ENCODE data around the gene MCF2L.

MCF2L gene

DNA sequence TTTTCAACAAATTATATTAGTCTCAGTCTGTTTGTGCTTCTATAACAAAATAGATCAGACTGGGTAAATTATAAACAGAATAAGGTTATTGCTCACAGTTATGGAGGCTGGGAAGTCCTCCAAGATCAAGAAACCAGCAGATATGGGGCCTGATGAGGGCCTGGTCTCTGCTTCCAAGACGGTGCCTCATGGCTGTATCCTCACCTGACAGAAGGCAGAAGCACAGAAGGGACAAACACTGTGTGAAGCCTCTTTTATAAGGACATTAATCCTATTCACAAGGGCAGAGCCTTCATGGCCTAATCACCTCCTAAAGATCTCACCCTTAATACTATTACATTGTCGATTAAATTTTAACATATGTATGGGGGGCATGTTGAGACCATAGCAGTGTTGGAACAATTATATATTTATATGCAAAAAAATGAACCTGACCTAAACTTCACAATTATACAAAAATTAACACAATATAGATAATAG, 166.3 kb downstream of the MCF2L start:
- DNase-seq: no peak

DNA sequence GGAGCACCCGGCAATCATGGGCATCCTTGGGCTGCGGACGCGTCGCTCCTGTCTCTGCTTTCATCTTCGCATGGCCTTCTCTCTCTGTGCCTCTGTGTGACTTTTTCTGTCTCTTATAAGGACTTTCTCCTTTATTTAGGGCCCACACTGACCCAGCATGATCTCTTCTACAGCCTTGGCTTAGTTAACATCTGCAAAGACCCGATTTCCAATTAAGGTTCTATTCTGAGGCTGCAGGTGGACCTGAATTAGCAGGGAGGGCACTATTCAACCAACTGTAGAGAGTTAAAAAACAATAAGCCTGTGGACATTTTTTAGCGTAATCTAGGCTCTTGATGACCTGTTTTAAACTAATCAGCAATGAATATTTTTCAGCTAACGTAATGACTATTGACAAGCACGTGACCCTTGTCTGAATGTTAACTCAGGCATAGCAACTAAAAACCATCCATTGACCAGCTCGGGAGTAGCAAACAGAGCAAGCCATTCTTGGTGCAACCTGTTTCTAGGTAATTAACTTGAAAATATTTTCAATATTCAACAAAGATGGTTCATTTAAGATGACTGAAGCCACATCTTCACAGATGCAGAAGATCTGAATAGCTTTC, 168.8 kb downstream of the MCF2L start:
- DNase-seq: no peak

DNA sequence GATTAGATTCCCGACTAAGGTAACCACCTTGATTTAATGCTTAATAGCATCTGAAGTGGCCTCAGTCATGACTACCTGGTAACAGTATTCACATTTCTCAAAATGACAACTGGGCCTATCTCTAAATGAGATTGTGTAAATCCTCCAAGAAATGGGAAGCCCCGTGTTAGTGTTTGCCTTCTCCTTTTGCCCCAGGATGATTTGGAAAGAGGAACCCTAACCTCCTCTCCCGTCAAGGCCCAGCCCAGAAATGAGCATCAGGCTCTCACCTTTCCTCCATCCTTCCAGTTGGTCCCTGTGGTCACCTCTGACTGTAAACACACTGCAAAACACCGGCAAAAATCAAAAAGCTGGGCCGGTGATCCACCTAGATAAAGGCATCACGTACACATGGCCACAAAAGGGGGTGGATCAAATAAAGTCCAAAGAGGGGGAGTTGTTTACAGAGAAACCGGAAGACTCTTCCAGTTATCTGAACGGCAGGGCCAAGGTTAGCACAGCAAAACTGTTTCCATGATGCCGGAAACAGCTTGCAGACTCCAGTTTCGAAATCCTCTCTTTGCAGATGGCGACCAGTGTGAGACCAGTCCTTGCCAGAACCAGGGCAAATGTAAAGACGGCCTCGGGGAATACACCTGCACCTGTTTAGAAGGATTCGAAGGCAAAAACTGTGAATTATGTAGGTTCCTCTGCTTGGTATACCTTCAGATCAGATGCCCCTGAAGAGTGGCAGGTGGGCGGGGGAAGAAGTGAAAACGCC, 170.0 kb downstream of the MCF2L start:
- DNase-seq: no peak

DNA sequence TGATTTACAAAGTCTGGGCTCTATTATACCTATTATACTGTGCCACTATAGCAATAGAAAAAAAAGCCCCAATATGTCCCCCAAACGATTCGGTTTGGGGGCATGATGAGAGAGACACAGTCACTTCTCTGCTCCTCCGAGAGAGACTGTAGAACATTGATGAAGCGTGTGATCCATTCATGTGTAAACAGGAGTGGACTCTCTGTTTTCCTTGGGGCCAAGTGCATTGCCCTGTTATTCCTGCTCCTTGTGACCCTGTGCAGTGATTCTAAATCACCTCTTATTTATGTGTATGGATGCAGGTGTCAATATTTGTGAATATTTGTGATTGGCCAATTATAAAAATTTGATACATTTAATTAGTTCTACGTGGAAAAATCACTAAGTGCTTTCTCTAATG, 170.6 kb downstream of the MCF2L start:
- no peak for DNase-seq

DNA sequence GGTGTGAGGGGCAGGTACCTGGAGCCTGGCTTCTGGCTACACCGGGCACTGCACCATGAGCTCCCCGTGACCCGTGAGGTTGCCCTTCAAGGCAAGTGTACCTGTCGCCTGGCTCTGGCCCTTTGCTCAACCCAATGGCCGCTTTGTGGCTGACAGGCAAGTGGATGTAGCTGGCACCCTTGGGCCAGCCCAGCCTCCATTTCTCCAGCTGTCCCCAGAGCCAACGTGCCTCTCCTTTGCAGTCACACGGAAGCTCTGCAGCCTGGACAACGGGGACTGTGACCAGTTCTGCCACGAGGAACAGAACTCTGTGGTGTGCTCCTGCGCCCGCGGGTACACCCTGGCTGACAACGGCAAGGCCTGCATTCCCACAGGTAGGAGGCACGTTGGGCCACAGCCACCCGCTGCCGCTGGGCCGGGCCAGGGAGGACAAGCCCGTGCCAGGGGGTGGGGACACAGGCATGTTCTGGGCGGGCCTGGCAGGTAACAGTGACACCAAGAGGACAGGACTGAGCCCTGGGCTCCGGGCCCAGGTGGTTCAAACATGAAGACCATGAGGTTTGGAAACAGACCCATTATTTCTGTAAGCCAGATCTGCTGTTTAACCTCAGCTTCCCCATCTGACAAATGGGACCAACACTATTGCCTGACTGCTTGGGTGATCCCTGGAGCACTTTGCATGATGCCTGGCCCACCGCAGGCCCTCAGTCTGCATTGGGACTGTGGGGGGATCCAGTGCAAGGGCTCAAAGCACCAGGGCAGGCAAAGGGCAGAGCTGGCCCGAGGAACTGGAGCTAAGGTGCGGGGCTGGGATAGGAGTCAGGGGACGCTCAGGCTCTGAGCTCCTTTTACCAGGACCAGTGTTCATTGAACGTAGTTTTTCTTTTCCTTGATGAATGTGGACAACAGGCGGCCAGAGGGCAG, 171.9 kb downstream of the MCF2L start:
- peak; percentile 47 for DNase-seq

DNA sequence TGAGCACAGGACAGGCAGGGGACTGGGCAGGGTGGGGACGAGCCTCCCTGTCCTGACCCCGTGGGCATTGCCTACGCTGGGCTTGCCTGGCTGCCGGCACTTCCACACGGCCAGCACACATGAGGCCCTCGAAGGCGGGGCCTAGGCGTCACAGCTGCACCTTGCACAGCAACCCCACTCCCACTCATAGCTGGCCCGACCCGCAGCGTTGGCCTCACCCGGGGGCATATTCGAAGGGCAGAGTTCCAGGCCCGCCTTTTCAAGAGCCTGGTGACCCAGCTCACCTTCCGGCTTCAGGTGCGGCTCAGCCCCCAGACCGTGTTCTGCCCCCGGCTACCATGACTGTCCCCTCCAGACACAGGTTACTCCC, 172.6 kb downstream of the MCF2L start:
- peak; percentile 49 for DNase-seq

DNA sequence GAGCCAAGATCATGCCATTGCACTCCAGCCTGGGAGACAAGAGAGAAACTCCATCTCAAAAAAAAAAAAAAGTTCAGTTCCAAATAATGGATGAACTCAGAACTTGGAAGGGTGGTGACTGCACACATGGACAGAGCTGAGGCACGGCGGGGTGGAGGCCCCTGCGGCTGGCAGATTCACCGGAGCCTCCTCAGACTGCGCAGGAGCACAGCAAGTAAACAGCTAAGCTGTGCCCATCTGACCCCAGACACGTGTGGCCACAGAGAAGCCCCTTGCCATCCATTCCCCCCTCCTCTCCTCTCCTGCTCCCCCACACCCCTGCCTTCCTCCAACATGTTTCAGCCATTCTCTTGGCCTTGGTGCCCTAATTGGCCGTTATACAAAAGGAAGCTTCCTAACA, 173.9 kb downstream of the MCF2L start:
- DNase-seq: peak; percentile 49

DNA sequence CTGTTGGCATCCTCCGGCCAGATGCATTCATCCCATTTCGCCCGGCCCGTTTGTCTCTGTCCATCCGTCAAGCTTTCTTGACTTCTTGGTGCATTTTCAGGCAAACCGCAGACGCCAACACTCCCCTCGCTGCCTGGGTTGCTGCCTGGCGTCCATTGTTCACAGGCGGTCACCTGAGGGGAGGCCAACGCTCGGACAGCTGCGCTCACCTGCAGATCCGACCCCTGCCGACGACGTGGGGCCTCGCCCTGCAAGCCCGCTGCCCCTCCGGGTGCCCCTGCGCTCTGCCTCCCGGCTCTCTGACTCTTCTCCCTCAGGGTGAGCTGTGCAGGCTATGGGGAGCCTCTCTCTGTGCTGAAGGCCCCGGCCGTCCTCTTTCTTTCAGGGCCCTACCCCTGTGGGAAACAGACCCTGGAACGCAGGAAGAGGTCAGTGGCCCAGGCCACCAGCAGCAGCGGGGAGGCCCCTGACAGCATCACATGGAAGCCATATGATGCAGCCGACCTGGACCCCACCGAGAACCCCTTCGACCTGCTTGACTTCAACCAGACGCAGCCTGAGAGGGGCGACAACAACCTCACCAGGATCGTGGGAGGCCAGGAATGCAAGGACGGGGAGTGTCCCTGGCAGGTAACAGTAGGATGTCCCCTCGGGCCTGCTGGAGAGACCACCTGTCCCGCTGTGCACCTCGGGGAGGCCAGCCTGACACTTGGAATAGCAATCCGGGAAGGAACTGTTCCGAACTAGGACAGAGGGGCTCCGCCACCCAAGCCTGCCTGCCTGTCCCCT, 174.6 kb downstream of the MCF2L start:
- DNase-seq: peak; percentile 50

DNA sequence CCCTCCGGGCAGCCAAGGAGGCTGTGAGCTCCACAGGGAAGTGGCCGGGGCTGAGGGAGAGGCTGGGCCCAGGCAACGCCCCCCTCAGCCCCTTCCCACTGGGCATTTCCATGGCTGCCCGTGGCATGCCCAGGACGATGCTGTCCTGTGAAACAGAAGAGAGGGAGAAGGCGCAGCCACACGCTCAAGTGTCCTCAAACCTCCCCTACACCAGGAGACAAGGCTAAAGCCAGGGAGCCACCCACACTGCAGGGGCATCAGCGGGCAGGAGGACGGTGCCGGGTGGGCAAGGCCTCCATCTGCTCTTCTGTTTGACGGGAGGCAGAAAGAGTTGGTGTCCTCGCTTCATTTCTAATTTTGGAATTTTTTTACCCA, 175.2 kb downstream of the MCF2L start:
- peak; percentile 45 for DNase-seq

DNA sequence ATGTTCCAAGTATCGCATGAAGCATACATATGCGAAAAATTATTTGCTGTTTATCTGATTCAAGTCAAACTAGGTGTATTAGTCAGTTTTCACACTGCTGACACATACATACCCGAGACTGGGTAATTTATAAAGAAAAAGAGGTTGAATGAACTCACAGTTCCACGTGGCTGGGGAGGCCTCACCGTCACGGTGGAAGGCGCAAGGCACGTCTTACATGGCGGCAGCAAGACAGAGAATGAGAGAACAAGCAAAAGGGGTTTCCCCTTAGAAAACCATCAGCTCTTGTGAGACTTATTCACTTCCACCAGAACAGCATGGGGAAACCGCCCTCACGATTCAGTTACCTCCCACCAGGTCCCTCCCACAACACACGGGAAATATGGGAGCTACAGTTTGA, 176.5 kb downstream of the MCF2L start:
- peak; percentile 68 for DNase-seq

DNA sequence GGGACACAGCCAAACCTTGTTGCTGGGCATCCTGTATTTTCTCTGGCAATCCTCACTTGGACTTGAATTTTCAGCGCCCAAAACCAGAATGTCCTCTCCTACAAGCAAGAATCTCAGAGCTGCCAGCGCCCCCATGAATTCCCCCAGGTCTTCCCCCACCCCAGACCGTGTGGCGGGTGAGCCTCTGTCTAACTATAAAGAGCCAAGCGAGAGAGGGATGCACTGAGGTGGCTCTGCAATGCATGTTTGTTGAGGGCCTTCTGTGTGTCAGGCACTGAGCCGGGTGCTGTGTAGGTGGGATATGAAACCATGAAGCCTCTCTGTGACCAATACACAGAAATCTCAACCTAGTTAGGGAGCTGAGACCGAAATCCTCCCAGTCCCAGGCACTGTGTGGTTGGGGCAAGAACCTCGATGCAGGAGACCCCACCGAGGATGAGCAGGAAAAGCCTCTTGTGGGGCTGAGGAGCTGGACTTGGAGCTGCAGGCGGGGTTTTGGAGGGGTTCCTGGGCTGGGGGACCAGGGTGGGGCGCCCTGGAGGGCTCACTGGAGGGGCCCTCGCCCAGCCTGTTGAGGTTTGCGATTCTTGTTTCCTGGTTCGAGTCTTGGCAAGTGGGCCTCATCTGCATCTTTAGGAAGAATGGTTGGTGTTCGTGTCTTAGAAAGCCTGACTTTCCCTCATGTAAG, 177.0 kb downstream of the MCF2L start:
- DNase-seq: peak; percentile 55

DNA sequence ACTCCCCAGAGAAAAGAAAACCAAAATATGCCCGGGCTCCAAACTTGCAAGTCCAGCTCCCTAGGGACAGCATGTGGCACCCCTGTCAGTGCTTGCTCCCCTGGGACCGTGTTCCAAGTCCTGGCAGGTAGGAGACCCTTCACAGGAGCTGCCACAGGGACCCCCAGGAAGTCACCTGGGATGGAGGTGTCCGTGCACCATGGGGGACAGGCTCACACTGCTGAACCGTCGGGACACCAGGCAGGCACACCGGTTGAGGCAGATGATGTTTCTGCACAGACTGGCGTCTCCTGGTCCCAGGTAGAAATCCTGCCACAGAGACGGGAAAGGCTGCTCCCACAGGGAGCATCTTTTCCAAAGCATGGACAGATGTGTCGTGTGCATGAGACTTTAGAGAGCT, 177.7 kb downstream of the MCF2L start:
- peak; percentile 54 for DNase-seq

DNA sequence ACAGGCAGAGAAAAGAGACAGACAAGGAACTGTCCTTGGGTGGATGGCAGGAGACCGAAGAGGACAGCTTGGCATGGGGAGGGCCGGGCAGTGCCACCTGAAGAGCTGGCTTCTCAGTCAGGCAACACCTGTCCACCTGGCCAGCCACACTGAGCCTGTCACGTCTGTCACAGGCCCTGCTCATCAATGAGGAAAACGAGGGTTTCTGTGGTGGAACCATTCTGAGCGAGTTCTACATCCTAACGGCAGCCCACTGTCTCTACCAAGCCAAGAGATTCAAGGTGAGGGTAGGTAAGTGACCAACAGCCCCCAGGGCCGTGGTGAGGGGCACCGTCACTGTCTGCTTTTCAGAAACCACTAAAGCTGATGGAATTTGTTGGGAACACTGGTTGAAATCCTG, 178.2 kb downstream of the MCF2L start:
- peak; percentile 27 for DNase-seq

DNA sequence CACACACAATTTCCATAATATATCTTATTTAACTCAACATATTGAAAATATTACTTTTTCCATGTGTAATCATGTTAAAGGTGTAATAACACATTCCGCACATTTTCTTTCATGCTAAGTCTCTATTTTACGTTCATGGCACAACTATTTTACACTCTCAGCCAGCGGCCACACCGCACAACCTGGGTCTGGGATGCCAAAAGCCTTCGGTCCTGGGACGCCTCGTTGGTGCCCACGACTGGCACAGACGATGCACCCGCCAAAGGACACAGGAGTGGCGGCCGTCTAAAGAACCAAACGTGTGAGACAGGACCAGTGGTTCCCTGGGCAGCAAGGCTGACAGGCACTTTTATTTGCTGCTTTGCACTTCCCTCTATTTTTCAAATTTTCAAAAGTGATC, 179.4 kb downstream of the MCF2L start:
- DNase-seq: peak; percentile 61

DNA sequence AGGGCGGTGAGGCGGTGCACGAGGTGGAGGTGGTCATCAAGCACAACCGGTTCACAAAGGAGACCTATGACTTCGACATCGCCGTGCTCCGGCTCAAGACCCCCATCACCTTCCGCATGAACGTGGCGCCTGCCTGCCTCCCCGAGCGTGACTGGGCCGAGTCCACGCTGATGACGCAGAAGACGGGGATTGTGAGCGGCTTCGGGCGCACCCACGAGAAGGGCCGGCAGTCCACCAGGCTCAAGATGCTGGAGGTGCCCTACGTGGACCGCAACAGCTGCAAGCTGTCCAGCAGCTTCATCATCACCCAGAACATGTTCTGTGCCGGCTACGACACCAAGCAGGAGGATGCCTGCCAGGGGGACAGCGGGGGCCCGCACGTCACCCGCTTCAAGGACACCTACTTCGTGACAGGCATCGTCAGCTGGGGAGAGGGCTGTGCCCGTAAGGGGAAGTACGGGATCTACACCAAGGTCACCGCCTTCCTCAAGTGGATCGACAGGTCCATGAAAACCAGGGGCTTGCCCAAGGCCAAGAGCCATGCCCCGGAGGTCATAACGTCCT, 180.0 kb downstream of the MCF2L start:
- peak; percentile 58 for DNase-seq

All from activated effector memory CD4-positive, alpha-beta T cell treated with anti-CD3 and anti-CD28 coated beads, Interleukin-2, amount 50 U/mL, for 16 hours (primary cell).